B cell (primary cell): ENCODE measurements around the gene STPG3. TPM values are rescaled to one million over a fixed set of nuclear protein-coding genes. Genes with fewer than 3 reads are reported as not detected.
A peak's percentile ranks its signal among the peaks of the same experiment; 100 is the strongest.

ENCODE experiments used
- ATAC-seq: fragments of 200-7000 bp; cut with Tn5 transposase; one replicate; pipeline ENCODE4 v1.10.0; 2021; ENCODE audit warnings: low read depth, mild to moderate bottlenecking, moderate number of reproducible peaks, moderate library complexity
- CTCF ChIA-PET: fragments of 350-600 bp; sonication (Branson Sonifier 250); formaldehyde crosslinking; loops from one replicate; lab custom pipeline; 2021; ENCODE audit warnings: antibody characterized with exemption, inconsistent platforms; lab: Charles Lee
- POLR2A ChIA-PET: fragments of 350-600 bp; sonication (Branson Sonifier 250); formaldehyde crosslinking; loops from one replicate; lab custom pipeline; 2021; ENCODE audit warnings: antibody characterized with exemption; lab: Charles Lee
- DNase-seq: peaks from one replicate; pipeline ENCODE4 v3.0.0; 2013
- H2AFZ ChIP-seq: 2 replicates; pipeline ENCODE4 v1.6.1; 2012; ENCODE audit warnings: mild to moderate bottlenecking, low read depth, low read length; ENCODE audit not compliant: insufficient read depth, poor library complexity, severe bottlenecking
- H3K27ac ChIP-seq, 2 donors: 1 replicate in 1 of 2; 2 replicates in 1 of 2; pipeline ENCODE4 v1.5.1; 2012 to 2013; ENCODE audit warnings: low read length in 2 of 2, mild to moderate bottlenecking in 2 of 2, moderate library complexity in 1 of 2
- H3K27me3 ChIP-seq, 4 experiments: fragments of 200-600 bp in 1 of 4; sonication (generic) in 1 of 4; replicated peaks in 1 of 4; 1 replicate in 2 of 4; 2 replicates in 2 of 4; pipeline versions ENCODE4 v1.6.1 to v1.7.0; 2013 to 2016; ENCODE audit warnings: low read length in 3 of 4, mild to moderate bottlenecking in 2 of 4, mixed read lengths in 1 of 4, moderate library complexity in 1 of 4; ENCODE audit not compliant: insufficient read depth in 4 of 4, control insufficient read depth in 3 of 4; ENCODE audit errors: control extremely low read depth in 1 of 4
- H3K36me3 ChIP-seq, 2 experiments: replicated peaks in 1 of 2; 1 replicate in 1 of 2; 2 replicates in 1 of 2; pipeline versions ENCODE4 v1.6.1 to v1.7.1; 2013; ENCODE audit warnings: low read length in 1 of 2; ENCODE audit not compliant: insufficient read depth in 2 of 2, control insufficient read depth in 1 of 2; ENCODE audit errors: control extremely low read depth in 1 of 2, extremely low read depth in 1 of 2
- H3K4me1 ChIP-seq, 2 donors: fragments of 200-600 bp in 1 of 2; sonication (generic) in 1 of 2; 1 replicate in 1 of 2; 2 replicates in 1 of 2; pipeline versions ENCODE4 v1.5.1 to v1.6.1; 2013 to 2017; ENCODE audit warnings: low read length in 2 of 2; ENCODE audit not compliant: control insufficient read depth in 2 of 2, insufficient read depth in 2 of 2
- H3K4me2 ChIP-seq: replicated peaks from 2 replicates; pipeline ENCODE3; 2012; ENCODE audit warnings: mild to moderate bottlenecking, low read depth, low read length; ENCODE audit not compliant: poor library complexity, severe bottlenecking
- H3K4me3 ChIP-seq, 5 experiments: fragments of 200-600 bp in 1 of 5; sonication (generic) in 1 of 5; 1 replicate in 3 of 5; 2 replicates in 2 of 5; pipeline versions ENCODE4 v1.5.1 to v1.7.0; 2011 to 2016; ENCODE audit warnings: low read length in 4 of 5, mild to moderate bottlenecking in 4 of 5, low read depth in 2 of 5, control low read depth in 1 of 5, moderate library complexity in 1 of 5; ENCODE audit not compliant: insufficient read depth in 1 of 5; ENCODE audit errors: control extremely low read depth in 1 of 5, extremely low read depth in 1 of 5
- H3K79me2 ChIP-seq: fragments of 200-600 bp; sonication (generic); one replicate; pipeline ENCODE4 v1.6.0; 2016; ENCODE audit warnings: low read length; ENCODE audit not compliant: control insufficient read depth, insufficient read depth
- H3K9ac ChIP-seq: fragments of 200-600 bp; sonication (generic); 2 replicates; pipeline ENCODE4 v1.6.1; 2017; ENCODE audit warnings: mild to moderate bottlenecking, low read length, moderate library complexity
- H3K9me3 ChIP-seq, 3 donors: one replicate each; pipeline versions ENCODE4 v1.6.1 to v1.7.1; 2013; ENCODE audit warnings: low read length in 2 of 3; ENCODE audit not compliant: control insufficient read depth in 2 of 3, insufficient read depth in 1 of 3; ENCODE audit errors: control extremely low read depth in 1 of 3
- H4K20me1 ChIP-seq: 2 replicates; pipeline ENCODE4 v1.6.0; 2012; ENCODE audit warnings: mild to moderate bottlenecking, low read length; ENCODE audit not compliant: insufficient read depth, control insufficient read depth, poor library complexity, severe bottlenecking
- H3K27ac Mint-ChIP-seq: one replicate; pipeline ENCODE4 v1.8.0; 2021; ENCODE audit warnings: mixed read lengths
- H3K27me3 Mint-ChIP-seq: one replicate; pipeline ENCODE4 v1.8.0; 2021; ENCODE audit warnings: mixed read lengths
- H3K4me1 Mint-ChIP-seq: one replicate; pipeline ENCODE4 v1.8.0; 2021; ENCODE audit warnings: mixed read lengths
- H3K4me3 Mint-ChIP-seq: one replicate; pipeline ENCODE4 v1.8.0; 2021; ENCODE audit warnings: mixed read lengths
- H3K9me3 Mint-ChIP-seq: one replicate; pipeline ENCODE4 v1.8.0; 2022; ENCODE audit warnings: mixed read lengths; ENCODE audit not compliant: insufficient read depth
- EZH2 ChIP-seq: IDR thresholded peaks from 2 replicates; pipeline ENCODE4 v1.6.1; 2012; ENCODE audit warnings: borderline replicate concordance, low read depth, mild to moderate bottlenecking, moderate library complexity, low read length; ENCODE audit not compliant: insufficient read depth, poor library complexity, severe bottlenecking
- WGBS: methylation state at CpG from one replicate; pipeline ENCODE4 v1.1.5; 2013; ENCODE audit warnings: missing lambda C conversion rate; ENCODE audit not compliant: insufficient coverage; 5-methylcytosine and 5-hydroxymethylcytosine counted together
- intact Hi-C: fragments of 100-400 bp; cut with micrococcal nuclease; formaldehyde crosslinking; loops from one replicate; pipeline ENCODE4 v1.10.0; 2022
- polyA plus RNA-seq: library from polyadenylated mRNA; depleted of rRNA; stranded (reverse); fragments of >200 nt; gene quantifications from 2 replicates; pipeline ENCODE4 v1.2.3, GENCODE V29; 2012
- total RNA-seq, 2 donors: library from RNA; stranded (reverse); fragments of 120-200 nt in 1 of 2; gene quantifications; 1 replicate in 1 of 2; 2 replicates in 1 of 2; pipeline versions ENCODE4 v1.2.3 to v1.2.4, GENCODE V29; 2013 to 2022
- TF ChIP-seq, protein P1 (sequence below): fragments of 200-600 bp; IDR thresholded peaks from one replicate; pipeline ENCODE4 v1.8.0; 2022; ENCODE audit warnings: antibody characterized with exemption, mild to moderate bottlenecking

Gene STPG3
- total and polyA plus RNA-seq, 2 donors (not counting 1 experiment from before 2014, with no cell fraction given) = not detected

DNA sequence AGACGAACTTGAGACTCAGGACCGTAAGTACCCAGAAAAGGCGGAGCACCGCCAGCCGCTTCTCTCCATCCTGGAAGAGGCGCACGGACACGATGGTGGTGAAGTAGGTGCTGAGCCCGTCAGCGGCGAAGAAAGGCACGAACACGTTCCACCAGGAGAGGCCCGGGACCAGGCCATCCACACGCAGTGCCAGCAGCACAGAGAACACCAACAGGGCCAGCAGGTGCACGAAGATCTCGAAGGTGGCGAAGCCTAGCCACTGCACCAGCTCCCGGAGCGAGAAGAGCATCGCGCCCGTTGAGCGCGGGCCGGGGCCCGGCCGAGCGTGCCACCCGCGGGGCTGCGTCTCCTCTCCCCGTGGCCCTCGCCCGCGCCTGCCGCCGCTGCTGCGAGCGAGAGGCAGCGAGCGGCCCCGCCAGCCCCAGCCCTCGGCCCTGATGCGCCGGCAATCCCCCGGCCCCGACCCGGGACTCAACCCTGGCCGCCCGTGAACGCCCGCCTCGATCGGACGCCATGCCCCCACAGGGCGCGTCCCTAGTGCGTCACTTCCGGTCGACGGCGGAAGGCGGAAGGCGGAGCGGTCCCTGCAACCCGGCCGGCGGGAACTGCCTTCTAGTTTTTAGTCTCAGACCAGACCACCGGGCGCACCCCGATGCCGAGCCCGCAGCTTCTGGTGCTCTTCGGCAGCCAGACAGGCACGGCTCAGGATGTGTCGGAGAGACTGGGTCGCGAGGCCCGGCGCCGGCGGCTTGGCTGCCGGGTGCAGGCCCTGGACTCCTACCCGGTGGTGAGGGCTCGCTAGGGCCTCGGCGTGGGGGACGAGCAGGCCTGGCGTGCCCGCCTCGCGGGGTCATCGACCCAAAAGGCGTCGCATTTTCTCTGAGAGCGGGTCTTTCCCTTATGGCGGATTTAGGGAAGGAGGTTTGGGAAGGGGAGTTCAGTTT is 45.7 kb upstream of the STPG3 start, which contains the start of the genes NDOR1 and TMEM203:
TSS of gene NDOR1 (plus strand) at position 575 of the 944 bp plus-strand sequence. CDS start at position 653, 78 bp downstream.
TSS of gene TMEM203 (minus strand) at position 523 of the 944 bp plus-strand sequence. CDS start at position 289, 234 bp downstream.
- Histone ChIP-seq H3K4me1 (peaks cover 37 to 50% of the 10 kb centered on the region in 2 donors), H3K9me3 (no peaks in the 10 kb centered on the region), H3K36me3 (peaks cover 0 to 5% of the 10 kb centered on the region in 2 experiments), H3K79me2 (peaks cover 61% of the 10 kb centered on the region), H4K20me1 (peaks cover 43% of the 10 kb centered on the region), H3K27me3 (no peaks in the 10 kb centered on the region), H2AFZ (peak within 1 kb of the TSS; percentile 88), H3K4me2 (peak within 1 kb of the TSS; percentile 85), H3K4me3 (peak within 1 kb of the TSS; percentile 66 to 96 (median 86)), H3K9ac (peak within 1 kb of the TSS; percentile 84), H3K27ac (peak within 1 kb of the TSS; percentile 73 to 89)
- Mint-ChIP-seq H3K9me3 (no peaks in the 10 kb centered on the region), H3K27ac (peak within 1 kb of the TSS; percentile 90), H3K27me3 (no peaks in the 10 kb centered on the region), H3K4me3 (peak within 1 kb of the TSS; percentile 93), H3K4me1 (peaks cover 46% of the 10 kb centered on the region)
- ChIA-PET CTCF (interaction anchor here (1.2 to 1.6 kb wide), 2 partner anchors 18 to 22 kb away, joined by 3 to 4 read pairs; partner anchors contain the start of gene RNF224), POLR2A (interaction anchor here (1.1 to 2.1 kb wide), 4 partner anchors 16 to 76 kb away, joined by 3 to 10 read pairs (median 4); partner anchors contain the start of genes ANAPC2, RNF208 and SSNA1)
- peak; percentile 94 for DNase-seq
- under 1% methylated on average over 98 of the region's 98 CpGs for WGBS
- ATAC-seq = peak; percentile 35
- intact Hi-C loops = loop anchor here (1.0 to 10.0 kb wide), 4 partner anchors 17 to 321 kb away; partner anchors contain the start of genes ANAPC2, SSNA1 and TRAF2
- TF ChIP-seq EZH2 = no peak
- TF ChIP-seq, protein P1, sequence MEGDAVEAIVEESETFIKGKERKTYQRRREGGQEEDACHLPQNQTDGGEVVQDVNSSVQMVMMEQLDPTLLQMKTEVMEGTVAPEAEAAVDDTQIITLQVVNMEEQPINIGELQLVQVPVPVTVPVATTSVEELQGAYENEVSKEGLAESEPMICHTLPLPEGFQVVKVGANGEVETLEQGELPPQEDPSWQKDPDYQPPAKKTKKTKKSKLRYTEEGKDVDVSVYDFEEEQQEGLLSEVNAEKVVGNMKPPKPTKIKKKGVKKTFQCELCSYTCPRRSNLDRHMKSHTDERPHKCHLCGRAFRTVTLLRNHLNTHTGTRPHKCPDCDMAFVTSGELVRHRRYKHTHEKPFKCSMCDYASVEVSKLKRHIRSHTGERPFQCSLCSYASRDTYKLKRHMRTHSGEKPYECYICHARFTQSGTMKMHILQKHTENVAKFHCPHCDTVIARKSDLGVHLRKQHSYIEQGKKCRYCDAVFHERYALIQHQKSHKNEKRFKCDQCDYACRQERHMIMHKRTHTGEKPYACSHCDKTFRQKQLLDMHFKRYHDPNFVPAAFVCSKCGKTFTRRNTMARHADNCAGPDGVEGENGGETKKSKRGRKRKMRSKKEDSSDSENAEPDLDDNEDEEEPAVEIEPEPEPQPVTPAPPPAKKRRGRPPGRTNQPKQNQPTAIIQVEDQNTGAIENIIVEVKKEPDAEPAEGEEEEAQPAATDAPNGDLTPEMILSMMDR = no peak
